GM21367 (cell line): Measurements from ENCODE around the gene GGNBP2.
"Not testable (repeated sequence)": the region's sequence is repeated elsewhere in the genome, so short reads cannot be mapped to it uniquely, and the experiment has no call there.

Experiments used
- ATAC-seq: cut with Tn5 transposase; IDR thresholded peaks from one replicate; pipeline ENCODE4 v1.9.1; 2021; ENCODE audit not compliant: unreplicated experiment

The GGNBP2 gene, protein sequence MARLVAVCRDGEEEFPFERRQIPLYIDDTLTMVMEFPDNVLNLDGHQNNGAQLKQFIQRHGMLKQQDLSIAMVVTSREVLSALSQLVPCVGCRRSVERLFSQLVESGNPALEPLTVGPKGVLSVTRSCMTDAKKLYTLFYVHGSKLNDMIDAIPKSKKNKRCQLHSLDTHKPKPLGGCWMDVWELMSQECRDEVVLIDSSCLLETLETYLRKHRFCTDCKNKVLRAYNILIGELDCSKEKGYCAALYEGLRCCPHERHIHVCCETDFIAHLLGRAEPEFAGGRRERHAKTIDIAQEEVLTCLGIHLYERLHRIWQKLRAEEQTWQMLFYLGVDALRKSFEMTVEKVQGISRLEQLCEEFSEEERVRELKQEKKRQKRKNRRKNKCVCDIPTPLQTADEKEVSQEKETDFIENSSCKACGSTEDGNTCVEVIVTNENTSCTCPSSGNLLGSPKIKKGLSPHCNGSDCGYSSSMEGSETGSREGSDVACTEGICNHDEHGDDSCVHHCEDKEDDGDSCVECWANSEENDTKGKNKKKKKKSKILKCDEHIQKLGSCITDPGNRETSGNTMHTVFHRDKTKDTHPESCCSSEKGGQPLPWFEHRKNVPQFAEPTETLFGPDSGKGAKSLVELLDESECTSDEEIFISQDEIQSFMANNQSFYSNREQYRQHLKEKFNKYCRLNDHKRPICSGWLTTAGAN

DNA sequence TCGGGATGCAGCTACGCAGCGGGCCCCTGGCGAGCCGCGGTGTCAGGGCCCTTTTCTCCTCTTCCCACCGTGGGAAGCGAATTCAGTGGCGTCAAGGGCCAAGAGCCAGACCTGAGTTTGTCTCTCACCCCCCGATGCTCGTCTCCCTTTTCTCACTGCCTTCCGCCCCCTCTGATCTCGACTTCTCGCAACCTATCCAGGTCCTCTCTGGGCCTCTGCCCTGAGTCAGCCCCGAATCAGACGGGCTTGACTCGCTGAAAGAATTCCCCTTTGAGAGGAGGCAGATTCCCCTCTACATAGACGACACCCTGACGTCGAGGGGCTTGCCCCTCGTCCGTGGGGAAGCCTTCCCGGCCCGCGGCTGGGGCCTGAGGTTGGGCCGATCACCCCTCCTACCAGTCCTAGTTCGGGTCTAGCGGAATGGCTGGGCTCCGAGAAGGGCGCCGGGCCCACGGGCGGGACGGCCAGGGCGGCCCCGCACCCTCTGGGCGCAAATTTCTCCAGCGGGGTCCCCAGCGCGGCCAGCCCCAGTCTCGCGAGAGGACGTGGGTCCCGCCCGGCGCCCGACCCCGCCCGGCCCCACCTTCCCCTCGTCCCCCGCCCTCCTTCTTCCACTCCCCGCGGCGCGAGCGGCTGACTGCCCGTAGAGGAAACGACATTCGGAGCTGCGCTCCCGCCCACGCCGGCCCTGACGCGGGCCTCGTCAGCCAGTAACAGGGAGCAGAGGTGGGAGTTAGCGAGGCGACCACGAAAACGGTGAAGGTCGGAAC, at the start of gene GGNBP2:
Gene GGNBP2, plus strand, starts transcription at position 613 of the 770 bp plus-strand sequence. CDS start 806 bp downstream, outside the sequence.
- peak; percentile 41 for ATAC-seq

DNA sequence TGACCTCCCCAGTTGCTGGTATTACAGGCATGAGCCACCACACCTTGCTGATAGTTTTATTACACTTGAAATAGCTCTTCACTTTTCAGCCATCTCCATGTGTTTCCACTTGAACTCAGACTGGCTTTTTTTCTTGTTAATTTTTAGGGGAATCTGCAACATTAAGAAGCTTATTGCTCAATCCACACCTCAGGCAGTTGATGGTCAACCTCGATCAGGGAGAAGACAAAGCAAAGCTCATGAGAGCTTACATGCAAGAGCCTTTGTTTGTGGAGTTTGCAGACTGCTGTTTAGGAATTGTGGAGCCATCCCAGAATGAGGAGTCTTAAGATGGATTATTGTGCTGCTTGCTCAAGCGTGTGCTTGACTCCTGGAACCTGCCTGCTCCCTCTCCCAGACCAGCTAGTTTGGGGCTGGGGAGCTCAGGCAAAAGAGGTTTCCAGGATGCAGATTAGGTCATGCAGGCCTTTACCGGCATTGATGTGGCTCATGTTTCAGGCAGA, 49.6 kb upstream of the GGNBP2 start:
- no peak for ATAC-seq

DNA sequence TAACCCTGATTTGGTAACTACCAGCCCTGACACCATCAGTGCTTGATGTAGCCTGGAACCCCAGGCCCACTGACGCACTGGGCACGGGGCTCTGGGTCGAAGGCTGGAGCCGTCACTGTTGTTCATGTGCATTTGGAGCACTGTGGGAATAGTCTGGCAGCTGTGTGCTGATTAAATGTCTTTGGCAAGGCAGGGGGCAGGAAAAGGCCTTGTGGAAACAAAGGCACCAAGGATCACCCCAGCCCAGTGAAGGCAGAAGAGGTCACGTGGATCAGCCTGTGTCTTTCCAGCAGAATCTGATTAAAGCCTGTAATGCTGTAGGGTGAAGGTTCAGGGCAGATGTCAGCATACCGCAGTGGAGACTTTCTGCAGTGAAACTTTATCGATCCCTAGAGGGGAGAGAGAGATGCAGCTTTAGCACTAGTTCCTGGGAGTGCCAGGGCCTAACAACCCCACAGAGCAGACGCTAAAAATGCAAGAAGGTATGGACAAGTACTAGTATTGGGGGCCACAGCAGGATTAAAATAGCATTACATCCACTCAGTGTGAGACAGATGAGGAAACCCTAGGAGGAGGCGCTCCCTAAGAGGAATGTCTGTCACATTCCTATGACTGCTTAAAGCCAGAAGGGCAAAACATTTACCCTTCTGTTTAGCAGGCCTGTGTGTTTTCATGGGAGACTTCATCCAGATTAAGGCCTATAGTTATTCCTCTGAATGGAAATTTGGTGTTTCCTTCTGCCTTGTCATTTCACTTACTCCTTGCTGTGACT, 48.5 kb upstream of the GGNBP2 start:
- ATAC-seq = no peak

DNA sequence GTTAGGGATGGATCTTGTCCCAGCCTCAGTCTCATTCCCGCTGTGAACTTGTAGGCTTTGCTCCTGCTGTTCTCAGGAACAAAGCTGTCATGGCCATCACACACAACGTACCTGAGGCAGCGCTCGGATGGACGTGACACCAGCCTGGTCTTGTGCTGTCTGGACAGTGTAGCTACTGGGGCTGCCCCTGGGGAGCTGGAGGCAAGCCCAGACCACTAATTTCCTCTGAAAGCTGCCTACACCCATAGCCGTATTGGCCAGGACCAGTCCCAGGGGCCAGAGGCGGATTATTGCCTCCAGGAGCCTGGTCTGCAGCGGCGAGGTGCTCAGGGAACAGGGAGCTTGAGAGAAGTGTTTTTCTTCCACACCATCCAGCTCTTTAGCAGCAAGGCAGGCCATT, 46.6 kb upstream of the GGNBP2 start:
- no peak for ATAC-seq

DNA sequence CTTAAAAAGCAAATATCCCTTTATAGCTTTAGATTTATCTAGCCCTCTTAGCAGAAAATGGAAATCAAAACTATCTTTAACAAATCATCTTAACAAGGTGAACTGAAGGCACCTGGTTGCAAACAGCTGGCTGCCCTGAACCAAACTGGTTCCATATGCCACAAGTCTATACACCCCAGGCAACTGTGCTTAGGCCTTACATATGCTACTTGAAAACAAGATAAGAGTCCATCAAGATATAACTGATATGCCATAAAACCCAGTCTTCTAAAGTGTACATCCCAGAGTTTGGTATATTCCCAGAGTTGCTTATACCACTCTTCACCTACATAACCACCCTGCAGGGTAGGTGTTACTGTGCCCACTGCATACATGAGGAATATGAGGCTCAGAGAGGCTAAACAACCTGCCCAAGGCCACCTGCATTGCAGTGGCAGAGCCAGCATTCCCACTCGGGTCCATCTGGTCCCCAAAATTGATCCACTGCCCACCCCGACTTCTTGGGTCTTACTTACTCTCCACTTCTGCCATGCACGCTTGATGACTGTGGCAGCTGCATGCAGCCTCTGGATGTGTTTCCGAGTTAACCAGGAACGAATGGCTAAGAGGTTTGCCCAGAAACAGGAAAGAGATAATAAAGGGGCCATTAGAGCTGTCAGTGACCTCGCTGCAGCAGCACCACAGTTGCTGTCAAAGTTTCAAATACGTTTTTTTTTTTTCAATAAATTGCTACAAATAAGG, 46.0 kb upstream of the GGNBP2 start:
- ATAC-seq = no peak

DNA sequence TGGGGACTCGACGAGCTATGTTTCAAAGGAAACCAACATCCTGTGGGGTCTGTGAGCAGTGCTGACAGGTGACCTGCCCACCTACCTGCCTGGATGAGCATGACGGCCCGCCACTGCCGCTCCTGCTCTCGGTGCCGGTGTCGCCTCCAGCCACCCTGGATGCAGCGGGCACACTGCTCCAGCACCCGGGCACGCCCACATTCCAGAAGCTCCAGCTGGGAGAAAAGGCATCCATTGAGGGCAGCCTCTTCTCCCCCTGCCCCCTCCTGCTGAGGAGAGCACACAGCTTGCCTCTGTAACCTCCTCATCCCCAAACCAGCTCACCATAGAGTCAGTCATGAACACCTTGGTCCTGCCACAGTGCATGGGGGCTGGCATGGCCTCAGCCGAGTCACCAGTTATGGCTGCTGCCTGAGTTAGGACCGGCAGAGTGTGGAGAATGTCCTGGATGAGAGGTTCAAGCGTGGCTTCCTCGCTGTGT, 43.9 kb upstream of the GGNBP2 start:
- ATAC-seq = no peak

DNA sequence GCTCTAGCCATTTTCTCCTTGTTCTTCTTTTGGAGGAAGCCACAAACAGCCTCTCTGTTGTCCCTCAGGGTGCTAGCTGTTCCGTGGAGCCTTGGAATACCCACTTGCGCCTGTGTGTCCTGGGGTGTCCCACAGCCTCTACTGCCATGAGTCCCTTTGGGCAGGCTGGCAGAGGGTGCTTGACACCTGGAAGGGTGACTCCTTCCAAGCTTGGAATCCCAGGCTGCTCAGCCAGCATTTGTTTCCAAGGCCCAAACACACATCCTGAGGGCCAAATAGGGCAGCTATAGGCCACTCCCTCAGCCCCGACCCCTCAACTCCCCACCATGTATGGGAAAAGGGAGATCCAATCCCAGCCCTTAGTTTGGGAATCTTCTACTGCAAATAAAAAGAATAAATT, 43.4 kb upstream of the GGNBP2 start:
- no peak for ATAC-seq

DNA sequence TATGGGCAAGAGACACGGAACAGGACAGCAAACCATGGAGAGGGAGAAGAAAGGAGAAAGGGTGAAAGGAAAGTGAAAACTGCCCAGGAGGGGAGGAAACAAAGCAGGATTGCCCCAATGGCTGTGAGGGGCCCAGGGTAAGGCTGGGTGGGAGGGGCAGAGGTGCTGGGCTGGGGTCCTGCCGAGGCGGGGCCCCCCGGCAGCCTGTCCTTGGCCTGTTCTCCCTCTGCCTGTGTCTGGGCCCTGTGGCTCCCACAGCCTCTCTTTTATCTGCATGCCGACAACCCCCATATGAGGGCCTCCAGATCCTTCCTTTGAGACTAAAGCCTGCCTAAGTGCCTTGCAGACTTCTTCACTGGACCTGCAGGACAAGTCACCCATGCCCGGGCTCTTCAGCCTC, 42.8 kb upstream of the GGNBP2 start:
- ATAC-seq = no peak

DNA sequence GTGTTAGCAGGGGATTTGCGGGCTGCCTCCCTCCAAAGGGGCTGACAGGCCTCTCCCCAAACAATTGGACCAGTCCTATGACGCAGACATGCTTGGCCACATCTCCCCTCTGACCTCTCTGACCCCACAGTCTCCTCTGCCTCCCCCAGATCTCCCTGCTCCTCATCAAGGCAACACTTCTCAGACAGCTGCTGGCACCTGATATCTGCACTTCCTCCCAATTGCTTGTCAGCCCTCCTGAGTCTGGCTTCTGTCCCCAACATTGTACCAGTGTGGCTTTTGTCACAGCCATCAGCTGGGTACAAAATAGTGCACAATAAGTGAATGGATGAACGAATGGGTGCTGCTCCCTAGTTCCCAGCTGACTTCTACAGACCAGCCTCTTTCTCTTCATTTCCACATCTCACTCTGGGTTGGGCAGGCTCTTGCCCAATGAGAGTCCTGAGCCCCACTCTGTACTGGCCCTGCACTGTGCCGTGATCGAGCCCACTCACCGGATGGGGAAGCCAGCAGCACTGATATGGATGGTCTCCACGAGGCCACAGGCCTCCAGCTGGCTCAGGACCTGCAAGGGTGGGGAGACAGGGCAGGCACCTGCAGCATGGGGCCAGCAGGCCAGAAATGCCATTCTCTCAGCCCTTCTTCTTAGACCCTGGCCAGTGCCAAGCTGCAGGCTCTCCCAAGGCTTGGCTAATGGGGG, 41.1 kb upstream of the GGNBP2 start:
- ATAC-seq = no peak

DNA sequence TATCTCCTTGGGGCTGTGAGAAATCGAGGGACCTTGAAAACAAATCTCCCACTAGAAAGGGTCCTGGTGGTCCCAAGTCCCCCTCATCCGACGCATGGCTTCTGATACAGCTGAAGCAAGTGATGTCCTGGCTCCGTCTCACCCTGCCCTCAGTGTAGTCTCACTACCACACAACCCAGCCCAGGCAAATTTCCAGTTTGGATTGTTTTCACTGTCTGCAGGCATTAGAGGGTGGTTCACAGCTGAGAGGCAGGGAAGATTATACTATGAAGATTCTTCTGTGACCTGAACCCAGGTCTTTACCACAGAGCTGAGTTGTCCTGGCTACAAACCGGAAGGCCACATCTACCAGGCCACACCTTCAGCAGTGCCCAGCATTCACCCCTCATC, 40.6 kb upstream of the GGNBP2 start:
- no peak for ATAC-seq

DNA sequence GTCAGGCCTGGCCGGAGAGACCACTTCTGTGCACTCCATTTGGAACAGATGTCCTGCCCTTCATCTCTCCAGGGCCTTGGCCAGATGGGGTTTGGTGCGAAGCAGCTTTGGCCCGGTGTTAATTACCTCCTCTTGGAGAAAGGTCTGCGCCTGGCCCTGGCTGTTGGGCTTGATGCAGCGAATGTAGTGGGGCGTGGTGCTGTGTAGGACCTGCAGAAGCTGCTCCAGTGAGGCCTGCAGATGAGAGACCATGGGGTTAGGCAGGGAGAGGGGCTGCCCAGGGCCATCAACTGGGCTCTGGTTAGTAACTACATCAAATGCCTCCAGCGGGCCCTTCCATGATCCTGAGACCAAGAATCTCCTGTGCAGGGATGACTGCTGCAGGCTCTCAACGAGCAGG, 39.5 kb upstream of the GGNBP2 start:
- ATAC-seq = no peak

DNA sequence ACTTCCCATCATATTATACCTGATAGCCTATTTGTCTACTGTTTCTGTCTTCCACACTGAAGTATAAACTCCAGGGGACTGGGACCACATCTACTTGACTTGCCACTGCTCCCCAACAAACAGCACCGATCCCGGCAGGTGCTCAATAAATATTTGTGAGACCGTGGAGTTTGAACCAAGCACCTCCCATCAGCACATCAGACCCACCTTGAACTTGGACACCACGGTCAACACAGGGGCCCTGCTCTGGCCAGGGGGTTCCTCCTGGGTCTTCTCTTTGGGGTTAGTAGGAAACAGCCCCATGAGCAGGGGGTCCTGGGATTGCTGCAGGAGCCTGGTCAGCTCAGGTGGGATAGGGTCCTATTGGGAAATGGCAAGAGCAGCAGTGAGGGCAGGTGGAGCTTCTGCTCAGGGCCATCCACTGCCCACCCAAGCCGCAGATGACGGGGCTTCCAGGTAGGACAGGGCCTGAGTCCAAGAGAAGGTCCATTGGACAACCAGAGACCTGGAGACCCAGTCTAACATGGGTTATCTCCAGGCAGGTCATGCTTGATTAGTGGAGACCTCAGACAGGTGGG, 38.4 kb upstream of the GGNBP2 start:
- ATAC-seq = no peak

DNA sequence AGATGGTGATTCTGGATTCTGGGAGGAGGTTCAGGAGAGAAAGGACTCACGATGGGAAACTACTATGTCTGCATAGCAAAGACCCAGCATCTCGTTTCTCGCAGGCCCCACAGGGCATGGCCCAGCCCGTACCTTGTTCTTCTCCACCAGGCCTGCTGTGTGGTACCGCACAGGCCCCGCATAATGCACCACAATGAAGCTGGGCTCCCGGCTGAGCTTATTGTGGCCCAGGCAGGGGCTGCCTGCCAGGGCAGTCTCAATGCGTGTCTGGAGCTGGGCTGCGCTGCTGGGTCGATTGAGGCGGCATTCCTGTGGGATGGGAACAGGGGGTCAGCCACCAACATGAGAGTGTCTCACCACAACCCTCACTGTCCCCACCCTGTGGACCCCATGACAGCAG, 37.9 kb upstream of the GGNBP2 start:
- ATAC-seq = no peak

DNA sequence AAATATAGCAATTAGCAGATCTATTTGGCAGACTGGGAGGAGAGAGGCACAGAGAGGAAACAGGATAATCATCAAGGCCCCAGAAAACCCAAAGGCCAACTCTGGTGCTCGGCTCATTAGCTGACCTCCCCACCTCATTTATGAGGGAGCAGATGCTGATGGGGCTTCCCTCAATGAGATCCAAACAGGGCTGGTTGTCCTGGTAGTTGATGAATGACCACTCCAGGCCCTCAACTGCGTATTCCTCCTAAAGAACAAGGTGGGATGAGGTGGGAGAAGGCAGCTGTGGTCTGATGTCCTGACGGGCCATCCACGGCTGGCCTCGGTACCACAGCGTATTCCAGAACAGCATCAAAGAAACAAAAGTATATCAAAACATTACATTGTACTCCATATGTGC, 37.5 kb upstream of the GGNBP2 start:
- no peak for ATAC-seq

DNA sequence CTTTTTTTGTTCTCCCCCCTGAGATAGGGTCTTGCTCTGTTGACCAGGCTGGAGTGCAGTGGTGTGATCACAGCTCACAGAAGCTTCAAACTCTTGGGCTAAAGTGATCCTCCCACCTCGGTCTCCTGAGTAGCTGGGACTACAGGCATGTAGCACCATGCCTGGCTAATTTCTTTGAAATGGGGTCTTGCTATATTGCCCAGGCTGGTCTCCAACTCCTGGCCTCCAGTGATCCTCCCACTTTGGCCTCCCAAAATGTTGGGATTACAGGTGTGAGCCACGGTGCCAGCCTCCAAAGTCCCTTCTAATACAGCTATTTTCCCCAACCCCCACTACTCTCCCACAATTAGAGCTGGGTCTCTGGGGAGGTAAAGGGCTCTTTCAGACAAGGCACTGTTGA, 36.3 kb upstream of the GGNBP2 start:
- ATAC-seq = not testable (repeated sequence)

DNA sequence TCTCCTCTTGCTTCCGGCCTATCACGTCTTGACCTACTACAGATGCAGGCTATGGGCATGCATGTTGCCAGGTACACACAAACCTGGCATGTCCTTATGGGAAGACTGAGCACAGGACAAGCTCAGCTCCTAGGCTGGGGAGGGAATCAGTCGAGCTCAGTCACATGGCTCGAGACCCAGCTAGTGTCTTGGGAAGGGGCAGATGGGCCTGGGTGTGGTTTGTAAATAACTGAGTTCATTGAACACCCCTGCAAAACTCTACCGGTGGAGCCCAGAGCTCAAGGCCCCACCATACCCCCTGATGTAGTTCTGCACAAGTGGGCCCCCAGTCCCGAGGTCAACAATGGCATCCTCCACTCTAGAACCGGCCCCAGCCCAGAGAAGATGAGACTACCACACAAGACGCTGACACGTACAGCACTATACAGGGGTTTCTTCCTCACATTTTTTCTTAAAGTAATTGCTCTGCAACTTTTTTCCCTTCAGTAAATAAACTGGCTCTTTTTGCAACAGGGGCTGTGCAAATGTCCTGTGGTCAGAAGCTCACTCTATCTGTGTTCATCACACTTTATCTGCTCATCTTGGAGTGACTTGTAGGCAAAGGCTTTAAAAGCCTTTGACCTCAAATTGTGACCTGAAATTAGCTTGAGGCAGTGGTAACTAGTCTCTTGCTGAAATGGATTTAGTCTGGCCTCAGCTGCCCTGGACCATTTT, 35.3 kb upstream of the GGNBP2 start:
- ATAC-seq = no peak

DNA sequence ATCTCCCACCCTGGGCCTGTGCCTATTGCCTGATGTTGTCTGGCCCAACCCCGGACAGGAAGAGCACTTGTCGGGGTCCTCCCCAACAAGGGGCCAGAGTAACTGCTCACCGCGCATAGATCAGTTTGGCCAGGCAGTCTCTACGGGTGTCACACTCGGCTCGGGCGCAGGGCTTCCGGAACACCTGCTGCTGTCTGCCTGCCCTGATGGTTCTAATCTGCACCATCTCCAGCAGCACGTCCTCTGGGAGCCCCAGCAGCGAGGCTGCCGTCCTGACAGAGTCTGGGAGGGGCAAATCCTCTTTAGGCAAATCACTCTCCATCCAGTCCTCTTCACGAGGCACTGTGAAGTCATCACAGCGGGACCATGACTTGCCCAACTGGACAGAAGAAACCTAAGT, 34.1 kb upstream of the GGNBP2 start:
- no peak for ATAC-seq

DNA sequence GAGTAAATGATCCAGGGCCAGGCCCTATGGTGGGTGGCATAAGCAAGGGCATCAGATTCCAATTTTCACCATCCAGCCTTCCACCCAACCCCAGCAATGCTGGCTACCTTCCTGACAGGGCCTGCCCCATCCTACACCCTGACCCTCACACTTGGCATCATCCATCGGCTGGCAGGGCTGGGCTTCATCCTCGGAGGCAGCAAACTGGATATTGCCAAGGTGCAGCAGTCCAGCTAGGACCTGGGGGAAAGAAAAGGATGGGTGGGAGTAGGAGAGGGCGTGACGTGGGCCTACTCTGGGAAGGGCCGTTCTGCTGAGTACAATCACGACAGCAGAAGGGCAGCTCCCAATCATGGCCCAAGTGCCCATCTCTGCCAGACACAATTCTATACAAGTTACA, 33.5 kb upstream of the GGNBP2 start:
- no peak for ATAC-seq
